SKM-1 treated with dmso at 0.1 percent for 144 hours (cell line): ENCODE data around the gene TMEM174.
"Not testable (repeated sequence)": the region's sequence is repeated elsewhere in the genome, so short reads cannot be mapped to it uniquely, and the experiment has no call there.

Experiments
- DNase-seq: peaks from one replicate; lab custom pipeline; 2025; ENCODE audit not compliant: unreplicated experiment; lab: John Stamatoyannopoulos, UW

Gene TMEM174

DNA sequence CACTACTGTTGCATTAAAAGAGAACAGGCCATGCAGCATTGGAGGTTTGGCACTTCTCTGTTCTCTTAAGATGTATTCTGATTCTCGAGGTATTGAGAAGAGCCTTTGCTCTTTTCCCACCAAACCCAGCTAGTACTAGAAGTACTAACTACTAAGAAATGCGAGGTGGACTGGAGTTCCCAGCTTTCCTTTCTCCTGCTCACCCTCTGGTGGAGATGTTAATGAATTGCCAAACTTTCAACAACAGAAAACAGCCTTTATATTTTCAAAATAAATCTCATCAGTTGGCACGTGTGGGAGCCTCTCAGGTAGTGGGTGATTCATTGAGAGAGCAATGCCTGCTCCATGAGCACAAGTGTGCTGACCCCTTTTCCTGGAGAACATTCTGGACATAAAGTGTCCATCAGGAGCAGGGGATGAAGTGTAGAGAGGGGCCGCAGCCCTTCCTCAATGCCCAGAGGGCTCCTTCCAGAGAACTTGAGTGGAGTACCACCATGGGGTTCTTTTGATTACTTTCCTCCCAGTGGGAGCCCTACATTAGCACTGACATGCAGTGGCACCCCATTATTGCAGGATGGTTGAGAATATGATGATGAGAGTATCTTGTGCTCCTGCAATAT, 45.7 kb downstream of the TMEM174 start:
- DNase-seq, result no peak

DNA sequence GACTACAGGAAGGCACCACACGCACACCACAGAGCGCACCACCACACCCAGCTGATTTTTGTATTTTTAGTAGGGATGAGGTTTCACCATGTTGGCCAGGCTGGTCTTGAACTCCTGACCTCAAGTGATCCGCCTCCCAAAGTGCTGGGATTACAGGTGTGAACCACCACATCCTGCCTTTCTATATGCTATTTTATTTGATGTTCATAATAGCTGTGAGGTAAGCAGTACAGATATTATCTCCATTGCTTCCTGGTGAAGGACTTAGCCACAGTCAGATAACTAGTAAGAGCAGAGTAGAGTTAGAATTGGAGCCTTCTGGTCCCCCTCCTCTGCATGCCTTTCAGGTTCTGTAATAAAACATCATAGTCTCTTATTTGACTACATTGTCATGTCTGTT, 46.3 kb downstream of the TMEM174 start:
- not testable (repeated sequence) for DNase-seq

DNA sequence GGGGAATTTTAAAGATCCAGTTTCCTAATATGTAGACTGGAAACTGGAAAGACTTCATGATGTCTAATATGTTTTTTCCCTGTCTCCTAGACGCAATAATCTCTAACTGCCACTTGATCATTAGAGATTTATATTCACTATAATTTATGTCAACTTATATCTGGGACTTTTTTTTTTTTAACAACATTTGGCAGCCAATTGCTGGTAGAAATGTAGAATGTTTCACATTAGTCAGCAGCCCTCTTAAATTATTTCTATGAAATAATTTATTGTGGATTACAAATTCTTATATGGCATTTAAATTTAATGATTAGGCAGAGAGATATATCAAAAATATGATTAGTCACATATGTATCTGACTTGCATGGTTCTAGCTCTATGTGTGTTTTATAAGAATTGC, 48.2 kb downstream of the TMEM174 start:
- DNase-seq, result no peak

DNA sequence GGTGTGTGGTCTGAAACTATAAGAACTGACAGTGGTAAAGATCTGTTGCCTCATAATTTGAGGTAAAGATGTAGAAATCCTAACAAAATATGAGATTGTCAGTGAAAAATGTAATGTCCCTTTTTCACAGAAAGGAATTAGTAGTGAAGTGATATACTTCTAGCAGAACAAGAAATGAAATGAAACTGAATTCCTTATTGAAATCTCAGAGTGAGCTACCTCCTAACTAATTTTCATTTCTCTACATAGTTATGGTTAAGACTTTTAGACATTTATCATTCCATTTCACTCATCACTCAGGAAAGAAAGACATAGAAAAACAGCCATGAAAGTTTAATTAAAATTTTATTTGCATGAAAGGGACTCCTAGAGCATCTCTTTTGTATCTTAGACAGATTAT, 48.7 kb downstream of the TMEM174 start:
- no peak for DNase-seq

DNA sequence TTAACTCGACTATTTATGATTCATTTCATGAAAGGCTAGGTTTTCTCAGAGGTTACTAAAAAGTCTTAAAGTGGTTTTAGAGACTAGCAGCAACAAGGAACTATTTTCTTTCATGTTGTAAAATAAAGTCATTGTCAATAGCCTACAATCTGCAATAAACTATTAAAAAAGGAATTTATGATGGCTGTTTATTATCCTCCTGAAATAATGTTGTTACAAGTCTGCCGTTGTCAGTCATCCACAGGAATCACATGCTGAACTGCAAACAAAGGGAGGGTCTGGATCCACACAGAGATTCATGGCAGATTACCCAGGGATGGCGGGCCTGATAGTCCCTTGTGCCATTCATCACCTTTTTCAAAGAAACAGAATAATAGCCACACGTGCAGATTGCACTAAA, 49.2 kb downstream of the TMEM174 start:
- DNase-seq, result no peak
